NCI-H2196 (cell line): ENCODE results near the gene GTF2F2.

Experiments used
- DNase-seq: peaks from one replicate; lab custom pipeline; 2025; ENCODE audit not compliant: unreplicated experiment; lab: John Stamatoyannopoulos, UW

The GTF2F2 gene

GRCh38 chr13:45119991-45120864 lies at the start of gene GTF2F2:
Gene GTF2F2 (plus strand): TSS chr13:45120510. CDS start chr13:45120656, 146 bp downstream.
- peak; percentile 59 for DNase-seq

DNA sequence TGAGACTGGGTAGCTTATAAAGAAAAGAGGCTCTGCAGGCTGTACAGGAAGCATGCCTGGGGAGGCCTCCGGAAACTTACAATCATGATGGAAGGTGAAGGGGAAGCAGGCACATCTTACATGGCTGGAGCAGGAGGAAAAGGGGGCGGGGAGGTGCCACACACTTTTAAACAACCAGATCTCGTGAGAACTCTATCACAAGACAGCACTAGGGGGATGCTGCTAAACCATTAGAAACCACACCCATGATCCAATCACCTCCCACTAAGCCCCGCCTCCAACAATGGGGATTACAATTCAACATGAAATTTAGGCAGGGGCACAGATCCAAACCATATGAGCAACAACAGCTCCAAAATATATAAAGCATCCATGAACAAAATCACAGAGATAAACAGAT lies 46.5 kb upstream of the GTF2F2 start:
- no peak for DNase-seq

- DNase-seq: no peak
These were observed 45.6 kb upstream of the GTF2F2 start for GRCh38 chr13:45074721-45075120.

GRCh38 chr13:45078003-45078402 lies 42.3 kb upstream of the GTF2F2 start:
- DNase-seq: no peak

GRCh38 chr13:45082964-45083363 lies 37.3 kb upstream of the GTF2F2 start:
- no peak for DNase-seq

DNA sequence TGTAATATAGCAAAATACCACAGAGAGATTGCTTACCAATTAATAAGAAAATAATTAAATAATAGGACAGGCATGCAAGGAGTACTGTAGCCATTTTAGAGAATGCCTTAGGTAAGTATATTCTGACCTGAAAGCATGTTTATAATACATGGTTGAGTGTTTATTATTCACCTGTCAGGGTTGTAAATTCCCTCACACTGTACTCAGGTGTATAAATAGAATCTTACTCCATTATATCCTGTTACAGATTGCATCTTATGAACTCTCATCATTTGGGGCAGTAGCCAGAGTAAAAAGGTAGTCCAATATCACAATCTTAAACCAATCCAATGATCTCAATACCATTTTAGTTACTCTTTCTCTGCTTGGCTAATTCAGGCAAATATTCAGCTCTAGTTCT lies 35.8 kb upstream of the GTF2F2 start:
- DNase-seq: no peak

- no peak for DNase-seq
These were observed 33.8 kb upstream of the GTF2F2 start for GRCh38 chr13:45086484-45086883.

DNA sequence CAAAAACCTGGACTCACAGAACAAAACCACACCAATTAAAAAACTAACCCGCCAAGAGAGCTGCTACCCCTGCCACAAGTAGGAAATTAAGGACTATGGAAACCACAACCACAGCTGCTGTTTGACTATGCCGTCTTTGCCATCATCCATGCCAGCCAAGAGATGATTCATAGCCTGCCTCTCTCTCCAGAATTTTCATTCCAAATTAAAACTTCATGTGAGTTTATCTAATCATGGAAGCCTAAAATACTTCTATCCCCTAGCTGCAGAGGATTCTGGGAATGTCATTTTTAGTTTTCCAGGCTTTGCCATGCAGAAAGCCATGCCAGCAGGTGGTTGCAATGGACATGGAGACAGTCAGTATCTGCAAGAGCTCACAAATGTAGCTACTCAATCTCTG lies 27.6 kb upstream of the GTF2F2 start:
- DNase-seq: no peak

DNA sequence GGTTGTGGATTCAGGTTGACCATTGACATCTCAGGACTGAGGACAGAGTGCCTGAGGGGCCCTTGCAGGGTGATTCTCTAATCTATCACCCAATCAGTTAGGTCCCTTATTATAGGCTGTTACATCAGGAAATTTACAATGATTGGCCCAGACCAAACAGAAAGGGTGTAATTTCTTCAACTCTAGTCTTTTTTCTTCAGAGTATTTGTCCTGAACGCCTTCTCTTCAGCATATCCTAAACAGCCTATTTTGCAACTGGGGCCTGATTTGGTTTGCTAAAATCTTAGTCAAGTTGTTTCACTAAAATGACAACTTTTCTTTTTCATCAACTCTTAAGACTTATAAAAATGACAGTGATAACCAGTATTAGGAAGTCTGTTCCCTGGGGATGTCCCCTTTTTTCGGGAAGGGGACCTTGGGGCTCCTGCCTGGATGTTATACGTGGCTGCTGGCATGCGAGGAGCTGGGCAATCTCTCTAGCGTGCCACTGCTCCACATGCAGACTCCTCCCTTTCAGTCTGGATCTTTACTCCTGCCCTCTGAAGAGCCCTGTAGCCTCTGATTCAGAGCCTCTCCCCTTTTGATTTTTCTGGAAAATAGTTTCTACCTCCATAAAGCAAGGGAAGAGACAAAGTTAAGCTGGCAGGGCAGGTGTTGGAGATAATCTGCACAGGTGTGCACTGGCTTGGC lies 19.6 kb upstream of the GTF2F2 start:
- DNase-seq: no peak

GRCh38 chr13:45101327-45102018 lies 18.8 kb upstream of the GTF2F2 start:
- DNase-seq: no peak

DNA sequence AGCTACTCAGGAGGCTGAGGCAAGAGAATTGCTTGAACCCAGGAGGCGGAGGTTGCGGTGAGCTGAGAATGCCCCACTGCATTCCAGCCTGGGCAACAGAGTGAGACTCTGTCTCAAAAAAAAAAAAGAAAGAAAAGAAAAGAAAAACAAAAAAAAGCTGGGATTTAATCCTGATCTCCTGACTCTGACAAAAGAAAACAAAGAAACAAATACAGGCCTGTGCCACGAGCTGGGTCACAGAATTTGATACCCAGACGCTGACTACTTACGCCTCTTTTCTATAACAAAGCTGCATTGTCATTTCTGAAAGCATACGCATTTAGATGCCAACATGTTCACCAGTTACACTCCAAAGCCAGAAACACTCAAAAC lies 18.2 kb upstream of the GTF2F2 start:
- no peak for DNase-seq

- DNase-seq: no peak
These were observed 16.9 kb upstream of the GTF2F2 start for GRCh38 chr13:45103449-45103848.

GRCh38 chr13:45104261-45104660 lies 16.0 kb upstream of the GTF2F2 start:
- no peak for DNase-seq

GRCh38 chr13:45105895-45106294 lies 14.4 kb upstream of the GTF2F2 start:
- no peak for DNase-seq

DNA sequence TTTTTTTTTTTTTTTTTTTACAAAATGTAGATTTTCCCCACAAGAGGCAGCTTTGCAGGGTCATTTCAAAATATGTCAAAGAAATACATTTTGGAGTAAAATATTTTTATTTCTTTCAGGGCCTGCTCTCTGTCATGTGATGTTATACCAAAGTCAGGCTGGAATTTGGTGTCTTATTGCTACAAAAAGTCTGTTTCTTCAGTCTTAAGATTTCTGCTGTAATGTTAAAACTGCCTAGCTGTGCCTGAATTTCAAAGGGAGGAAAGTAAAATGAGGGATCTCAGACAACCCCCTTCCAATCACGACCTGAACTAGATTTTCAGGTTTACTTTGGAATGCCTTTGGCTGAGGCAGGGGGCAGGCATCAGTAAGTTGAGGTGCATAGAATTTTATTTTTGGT lies 12.8 kb upstream of the GTF2F2 start:
- no peak for DNase-seq

- DNase-seq: no peak
These were observed 11.6 kb upstream of the GTF2F2 start for GRCh38 chr13:45108716-45109101.

GRCh38 chr13:45109102-45109720 lies 11.1 kb upstream of the GTF2F2 start:
- DNase-seq: no peak

DNA sequence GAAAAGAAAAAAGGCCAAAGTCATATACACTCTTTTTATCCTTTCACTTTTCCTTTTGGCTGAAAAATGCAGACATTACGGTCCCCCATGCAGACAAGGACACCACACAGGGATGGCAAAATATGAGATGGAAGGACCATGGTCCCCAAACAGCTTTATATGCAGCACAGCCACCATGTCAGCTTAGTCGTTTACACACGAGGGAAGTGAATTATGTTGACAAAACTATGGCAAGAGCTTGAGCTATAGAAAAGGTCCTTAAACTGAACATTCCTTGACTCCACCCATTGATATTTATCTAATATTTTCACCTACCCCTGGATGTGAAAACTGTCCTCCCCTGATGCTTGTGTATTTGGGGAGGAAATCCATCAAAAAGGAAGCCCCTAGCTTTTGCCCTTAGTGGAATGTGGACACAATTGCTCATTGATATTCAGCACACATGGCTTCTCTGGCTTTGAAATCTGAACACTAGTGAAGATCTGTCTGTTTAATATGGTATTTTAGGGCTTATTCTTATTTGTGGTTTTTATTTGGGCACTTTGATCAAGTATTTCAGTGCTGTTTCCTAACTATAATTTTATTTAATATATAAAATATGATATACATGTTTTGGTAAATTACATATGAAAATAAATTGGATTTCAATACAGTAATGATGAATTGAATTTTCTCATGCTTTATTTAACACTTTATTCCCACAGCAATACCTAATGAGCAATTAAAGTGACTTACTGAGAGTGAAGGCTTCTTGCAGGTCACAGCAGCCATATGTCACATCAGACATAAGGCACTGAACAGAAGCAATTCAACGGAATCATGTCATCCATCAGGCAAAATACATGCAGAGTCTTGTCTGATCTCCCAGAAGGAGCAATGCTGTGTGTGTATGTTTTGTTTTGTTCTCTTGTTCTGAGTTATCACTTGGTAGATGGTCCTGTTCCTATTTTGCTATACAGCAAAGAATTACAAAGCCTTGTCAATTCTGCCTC lies 6.8 kb upstream of the GTF2F2 start:
- no peak for DNase-seq

DNA sequence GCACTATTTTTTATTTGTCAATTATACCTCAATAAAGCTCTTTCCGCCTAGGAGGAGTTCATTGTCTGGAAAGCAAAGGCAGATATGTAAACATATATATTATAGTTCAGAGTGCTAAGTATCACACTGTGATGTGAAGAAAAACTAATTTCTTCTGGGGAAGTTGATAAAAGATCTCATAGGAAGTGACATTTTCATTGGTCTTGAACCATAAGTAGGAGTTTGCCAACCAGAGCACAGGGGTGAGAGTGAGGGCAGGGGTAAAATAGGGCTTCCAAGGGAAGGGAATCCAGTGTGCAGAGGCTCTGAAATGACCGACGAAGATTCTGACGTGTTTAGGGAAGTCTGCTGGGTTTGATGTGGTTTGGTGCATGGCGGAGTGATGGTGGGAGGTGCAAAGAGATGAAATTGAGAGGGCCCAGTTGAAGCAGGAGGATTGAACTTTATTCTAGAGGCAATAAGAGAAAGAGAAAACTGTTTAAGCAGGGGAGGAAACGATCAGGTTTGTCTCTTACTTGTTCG lies 780 bp upstream of the GTF2F2 start:
- no peak for DNase-seq
